ENCODE data around the gene GRM8. TPM values are rescaled to one million over a fixed set of nuclear protein-coding genes. Genes with fewer than 3 reads are reported as not detected.

Gene GRM8
- total RNA-seq, 1 experiment from 2014 or later: 1.8 TPM

GRCh38 chr7:126533715-126534114 lies 719.0 kb downstream of the GRM8 start:
- Histone ChIP-seq H3K23ac (ENCODE audit: insufficient read length, low read depth, low read length) (no peak overlapping the region), H3T11ph (ENCODE audit: low read length) (no peak overlapping the region), H4K8ac (replicated peaks; ENCODE audit: insufficient read length, low read depth, low read length) (no peak overlapping the region), H2BK20ac (ENCODE audit: low read depth, low read length, poor library complexity, severe bottlenecking) (no peak overlapping the region), H3K4ac (ENCODE audit: low read depth, low read length) (no peak overlapping the region), H2BK15ac (ENCODE audit: low read depth, low read length) (no peak overlapping the region), H3K56ac (ENCODE audit: insufficient read length, low read depth, low read length) (no peak overlapping the region), H3K23me2 (ENCODE audit: insufficient read length, low read depth, low read length, poor library complexity, severe bottlenecking) (no peaks in the 10 kb centered on the region), H4K20me1 (ENCODE audit: control insufficient read depth, insufficient read depth, insufficient read length) (no peaks in the 10 kb centered on the region), H3K27me3 (ENCODE audit: insufficient read depth, low read length) (no peaks in the 10 kb centered on the region), H3K79me2 (ENCODE audit: insufficient read depth, low read length) (no peaks in the 10 kb centered on the region), H3K4me1 (ENCODE audit: insufficient read depth, low read length) (no peaks in the 10 kb centered on the region; the same call in 1 of the 2 replicates), H3K14ac (ENCODE audit: insufficient read depth, low read length) (no peak overlapping the region), H4K91ac (ENCODE audit: insufficient read length, low read depth, low read length) (no peak overlapping the region), H3K9ac (ENCODE audit: extremely low read depth, insufficient read length, low read length) (no peak overlapping the region), H2BK120ac (ENCODE audit: low read depth, low read length, poor library complexity, severe bottlenecking) (no peak overlapping the region), H3K4me2 (ENCODE audit: insufficient read depth, insufficient read length, low read length) (no peak overlapping the region), H3K9me3 (ENCODE audit: control insufficient read depth, low read depth, low read length) (no peaks in the 10 kb centered on the region), H3K27ac (ENCODE audit: insufficient read length, low read depth, low read length) (no peak overlapping the region), H2BK12ac (ENCODE audit: insufficient read length, low read depth, low read length) (no peak overlapping the region), H3K79me1 (ENCODE audit: insufficient read depth, low read depth, low read length, poor library complexity, severe bottlenecking) (no peaks in the 10 kb centered on the region), H3K18ac (ENCODE audit: insufficient read length, low read depth, low read length) (no peak overlapping the region), H2AK5ac (ENCODE audit: insufficient read length, low read length) (no peak overlapping the region), H4K5ac (ENCODE audit: insufficient read length, low read depth, low read length) (no peak overlapping the region), H2AFZ (ENCODE audit: low read length) (no peak overlapping the region), H2BK5ac (ENCODE audit: insufficient read length, low read length) (no peak overlapping the region)
- Mint-ChIP-seq H3K4me3 (no peak overlapping the region), H3K27me3 (ENCODE audit: low read depth) (no peaks in the 10 kb centered on the region), H3K9me3 (no peaks in the 10 kb centered on the region), H3K4me1 (peaks cover 12 to 13% of the 10 kb centered on the region in 2 experiments), H3K36me3 (ENCODE audit: insufficient read depth in 1 of 3, low read depth in 3 of 3) (no peaks in the 10 kb centered on the region; a peak in 1 of 7 replicates), H3K27ac (no peak overlapping the region)
- WGBS (ENCODE audit: extremely low coverage, insufficient read length, low lambda C conversion rate): no CpG with 5 or more reads among the region's 7 CpGs
- TF ChIP-seq CTCF (conservative IDR thresholded peaks at IDR 0.05): no peak
- DNase-seq: no peak

Data from H9 (cell line).